Left cardiac atrium (tissue), 4 donors: ENCODE data around the gene SERPINB4. TPM values are rescaled to one million over a fixed set of nuclear protein-coding genes. Genes with fewer than 3 reads are reported as not detected.
"Not testable (repeated sequence)": the region's sequence is repeated elsewhere in the genome, so short reads cannot be mapped to it uniquely, and the experiment has no call there.

ENCODE experiments used
- ATAC-seq, 2 donors: fragments of 200-7000 bp; cut with Tn5 transposase; one replicate each; pipeline ENCODE4 v1.9.1; 2020; ENCODE audit warnings: mild to moderate bottlenecking in 2 of 2, moderate library complexity in 2 of 2
- DNase-seq: peaks from one replicate; pipeline ENCODE4 v3.0.0-alpha.2; 2020
- intact Hi-C, 2 donors: fragments of 100-400 bp; cut with DNase I; formaldehyde crosslinking; loops; one replicate each; pipeline versions ENCODE4 v1.14.1 to v1.15.1; 2022 to 2023
- total RNA-seq, 2 donors: library from RNA; stranded (reverse); fragmentation: NEBNext Ultra II Directional; extraction: Animal tissue kit (Norgen Biotek cat#: 25700); gene quantifications; one replicate each; pipeline ENCODE4 v1.2.1, GENCODE V29; 2021
- donor health status: DM: no; HTN: yes; CAD: no.
- donor health status: DM: no; HTN: yes; CAD: no; lungs with severe emphysema.
- donor health status: DM: yes; HTN: yes; CAD: no.
- donor health status: Dilated cardiomyopathy.

The SERPINB4 gene
- total RNA-seq, 2 donors from 2014 or later = not detected

DNA sequence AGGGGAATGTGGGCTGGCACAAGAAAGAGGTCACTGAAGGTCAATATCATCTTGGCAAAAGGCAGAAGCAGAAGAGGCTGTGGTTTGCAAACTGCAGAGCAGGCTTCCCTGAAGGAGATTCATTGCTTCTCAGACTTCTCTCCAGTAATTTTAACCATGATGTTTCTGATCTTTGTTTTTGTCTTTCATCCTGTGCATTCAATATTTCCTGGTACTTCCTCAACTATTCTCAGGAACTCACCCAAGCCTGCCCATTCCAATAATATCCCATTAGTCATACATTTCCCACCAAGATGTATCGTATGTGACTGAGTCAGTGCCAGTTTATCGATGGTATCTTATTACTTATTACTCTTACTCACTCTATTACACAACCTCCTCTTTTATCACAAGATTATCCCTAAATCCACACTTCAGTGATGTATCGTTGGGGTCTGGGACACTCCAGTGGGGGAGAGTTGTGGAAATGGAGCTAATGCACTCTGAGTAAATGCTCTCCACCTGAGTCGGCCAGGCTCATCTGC, 2.8 kb downstream of the SERPINB4 start:
- ATAC-seq, DNase-seq, intact Hi-C loops: not testable (repeated sequence)

DNA sequence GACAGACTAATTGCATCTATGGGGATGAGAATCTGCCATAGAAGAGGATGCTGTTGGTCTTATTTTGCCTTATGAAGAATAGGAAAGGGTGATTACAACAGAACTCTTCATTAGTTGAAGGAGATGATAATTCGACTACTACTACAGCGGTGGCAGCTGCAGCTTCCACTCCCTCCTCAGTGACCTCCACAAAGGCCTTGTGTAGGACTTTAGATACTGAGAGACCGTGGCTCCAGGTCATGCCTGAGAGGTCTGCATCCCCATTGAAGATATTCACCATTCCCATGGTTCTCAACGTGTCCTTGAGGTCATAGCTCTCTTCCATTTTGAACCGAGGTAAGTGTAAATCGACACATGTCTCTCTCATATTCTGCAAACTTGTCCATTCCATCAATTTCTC, 6.4 kb downstream of the SERPINB4 start:
- ATAC-seq = no peak
- no peak for DNase-seq
- intact Hi-C loops = no loop called here

DNA sequence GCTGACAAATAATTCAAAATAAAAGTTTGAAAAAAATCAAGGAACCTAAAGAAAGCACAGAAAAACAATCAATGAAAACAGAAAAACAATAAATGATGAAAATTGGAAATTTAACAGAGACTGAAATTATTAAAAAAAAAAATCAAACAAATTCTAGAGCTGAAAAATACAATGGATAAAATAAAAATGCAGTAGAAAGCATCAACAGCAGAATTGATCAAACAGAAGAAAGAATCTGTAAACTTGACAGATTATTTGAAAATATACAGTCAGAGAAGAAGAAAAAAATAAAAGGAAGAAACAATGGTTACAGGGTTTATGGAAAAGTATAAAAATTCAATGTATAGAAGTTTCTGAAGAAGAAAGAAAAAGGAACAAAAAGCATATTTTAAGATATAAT, 16.2 kb downstream of the SERPINB4 start:
- DNase-seq = no peak
- ATAC-seq = no peak
- intact Hi-C loops = no loop called here

GRCh38 chr18:63626431-63626830, 17.6 kb downstream of the SERPINB4 start:
- intact Hi-C loops = no loop called here
- no peak for DNase-seq
- ATAC-seq = no peak

DNA sequence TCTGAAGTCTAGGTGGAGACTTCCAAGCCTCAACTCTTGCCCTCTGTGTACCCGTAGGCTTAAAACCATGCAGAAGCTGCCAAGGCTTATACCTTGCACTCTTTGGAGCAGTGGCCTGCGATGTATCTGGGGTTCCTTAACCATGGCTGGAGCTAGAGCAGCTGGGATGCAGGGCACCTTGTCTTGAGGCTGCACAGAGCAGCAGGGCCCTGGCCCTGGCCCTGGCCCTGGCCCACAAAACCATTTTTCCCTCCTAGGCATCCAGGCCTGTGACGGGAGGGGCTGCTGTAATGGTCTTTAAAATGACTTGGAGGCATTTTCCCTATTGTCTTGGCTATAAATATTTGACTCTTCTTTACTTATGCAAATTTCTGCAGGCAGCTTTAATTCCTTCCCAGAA, 19.2 kb downstream of the SERPINB4 start:
- DNase-seq = no peak
- no peak for ATAC-seq
- intact Hi-C loops = no loop called here

DNA sequence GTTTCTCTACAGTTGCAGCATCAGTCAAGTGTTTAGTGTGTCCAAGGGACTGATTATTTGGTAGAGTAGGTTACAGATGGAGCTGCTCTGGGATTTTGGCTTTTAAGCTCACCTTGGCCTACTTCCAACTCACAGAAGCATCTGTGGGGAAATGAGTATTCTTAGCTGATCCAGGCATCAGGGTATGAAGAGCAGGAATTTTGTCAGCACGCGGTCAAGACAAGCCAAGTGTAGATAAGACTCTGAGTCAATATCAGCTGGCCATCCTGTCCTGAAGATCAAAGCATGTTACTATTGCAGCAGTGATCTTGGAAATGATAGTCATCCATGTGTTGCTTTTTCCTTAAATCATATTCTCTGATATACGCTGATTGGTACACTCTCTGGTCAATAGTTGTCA, 24.4 kb downstream of the SERPINB4 start:
- intact Hi-C loops = no loop called here
- ATAC-seq (no peak), DNase-seq (no peak)

GRCh38 chr18:63617915-63618234, 26.2 kb downstream of the SERPINB4 start:
- ATAC-seq = no peak
- intact Hi-C loops = no loop called here
- no peak for DNase-seq

GRCh38 chr18:63617049-63617914, 26.8 kb downstream of the SERPINB4 start:
- intact Hi-C loops = no loop called here
- no peak for ATAC-seq
- no peak for DNase-seq

GRCh38 chr18:63613420-63613819, 30.6 kb downstream of the SERPINB4 start:
- ATAC-seq (no peak), DNase-seq (no peak)
- intact Hi-C loops = no loop called here

DNA sequence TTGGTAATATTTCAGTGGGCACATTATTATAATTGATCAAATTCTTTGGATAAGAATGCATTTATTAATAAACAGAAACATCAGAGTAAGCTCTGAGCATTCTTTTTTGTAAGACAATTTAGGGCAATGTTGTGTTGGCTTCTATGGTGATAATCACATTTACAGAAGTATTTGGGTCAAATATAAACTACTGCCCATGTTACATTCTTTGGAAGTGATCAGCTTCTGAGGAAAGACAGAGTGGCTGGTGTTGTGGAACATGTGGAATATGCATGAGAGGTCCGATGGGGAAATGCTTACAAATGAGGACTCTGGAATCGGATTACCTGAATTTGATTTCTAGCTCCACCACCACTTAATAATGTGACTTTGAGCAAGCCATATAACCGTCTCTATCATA, 37.5 kb downstream of the SERPINB4 start:
- ATAC-seq (no peak), DNase-seq (no peak)
- intact Hi-C loops = no loop called here

GRCh38 chr18:63604791-63605567, 39.1 kb downstream of the SERPINB4 start:
- intact Hi-C loops = no loop called here

GRCh38 chr18:63603772-63604171, 40.3 kb downstream of the SERPINB4 start:
- peak in 1 of 2 donors; percentile 54 for ATAC-seq
- no peak for DNase-seq
- intact Hi-C loops = no loop called here

More at GRCh38 chr18:63604791-63605567, 39.1 kb downstream of the SERPINB4 start:
- peak in 1 of 2 donors; percentile 56 for ATAC-seq
- DNase-seq = no peak

DNA sequence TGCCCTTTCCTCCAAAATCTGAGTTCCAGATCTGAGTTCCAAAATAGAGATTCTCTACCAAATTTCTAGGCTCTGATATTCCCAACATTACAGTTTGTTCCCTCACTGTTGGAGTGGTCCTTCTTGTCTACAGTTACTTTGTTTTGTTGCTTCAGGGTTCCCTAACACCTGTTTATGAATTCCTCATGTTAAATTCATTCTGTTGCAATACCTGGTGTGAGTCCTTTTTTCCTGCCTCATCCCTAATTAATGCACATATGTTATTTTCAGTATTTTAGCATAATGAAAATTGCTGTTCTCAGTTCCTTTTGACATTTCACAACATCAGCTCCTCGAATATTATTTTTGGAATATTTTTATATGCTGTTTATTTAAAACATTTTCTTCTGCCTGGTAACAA, 40.7 kb downstream of the SERPINB4 start:
- intact Hi-C loops = no loop called here
- no peak for DNase-seq
- no peak for ATAC-seq

DNA sequence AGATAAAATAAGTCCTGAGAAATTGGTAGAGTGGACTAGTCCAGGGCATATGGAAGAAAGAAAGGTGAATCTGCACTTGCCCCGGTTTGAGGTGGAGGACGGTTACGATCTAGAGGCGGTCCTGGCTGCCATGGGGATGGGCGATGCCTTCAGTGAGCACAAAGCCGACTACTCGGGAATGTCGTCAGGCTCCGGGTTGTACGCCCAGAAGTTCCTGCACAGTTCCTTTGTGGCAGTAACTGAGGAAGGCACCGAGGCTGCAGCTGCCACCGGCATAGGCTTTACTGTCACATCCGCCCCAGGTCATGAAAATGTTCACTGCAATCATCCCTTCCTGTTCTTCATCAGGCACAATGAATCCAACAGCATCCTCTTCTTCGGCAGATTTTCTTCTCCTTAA, 47.1 kb downstream of the SERPINB4 start:
- no peak for ATAC-seq

DNA sequence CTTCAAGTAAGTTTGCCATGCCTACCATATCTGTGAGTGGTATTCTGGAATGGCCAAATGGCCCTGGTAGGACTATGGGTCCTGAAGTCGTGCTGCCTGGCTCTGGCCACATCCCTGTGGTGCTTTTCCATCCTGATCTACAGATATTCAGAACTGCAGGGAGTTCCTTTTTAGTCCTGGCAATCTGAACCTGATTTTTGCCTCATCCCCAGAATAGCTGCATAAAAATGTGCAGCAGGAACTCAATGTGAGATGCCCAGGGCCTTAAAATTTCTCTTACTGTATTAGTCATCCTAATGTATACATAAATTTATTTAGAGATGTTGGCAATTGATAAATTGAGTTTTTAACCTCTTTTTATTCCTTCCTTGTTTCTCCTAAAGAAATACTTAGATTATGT, 51.6 kb downstream of the SERPINB4 start:
- no peak for ATAC-seq
- intact Hi-C loops = no loop called here
- DNase-seq = no peak

More for the DNA sequence above, 47.1 kb downstream of the SERPINB4 start:
- intact Hi-C loops = no loop called here
- no peak for DNase-seq

- intact Hi-C loops = no loop called here
- DNase-seq (no peak), ATAC-seq (no peak)
These were observed 52.3 kb downstream of the SERPINB4 start for GRCh38 chr18:63591725-63592124.

GRCh38 chr18:63590966-63591695, 52.9 kb downstream of the SERPINB4 start:
- ATAC-seq (no peak), DNase-seq (no peak)
- intact Hi-C loops = no loop called here

GRCh38 chr18:63590373-63590772, 53.7 kb downstream of the SERPINB4 start:
- intact Hi-C loops = no loop called here
- DNase-seq = no peak
- no peak for ATAC-seq

DNA sequence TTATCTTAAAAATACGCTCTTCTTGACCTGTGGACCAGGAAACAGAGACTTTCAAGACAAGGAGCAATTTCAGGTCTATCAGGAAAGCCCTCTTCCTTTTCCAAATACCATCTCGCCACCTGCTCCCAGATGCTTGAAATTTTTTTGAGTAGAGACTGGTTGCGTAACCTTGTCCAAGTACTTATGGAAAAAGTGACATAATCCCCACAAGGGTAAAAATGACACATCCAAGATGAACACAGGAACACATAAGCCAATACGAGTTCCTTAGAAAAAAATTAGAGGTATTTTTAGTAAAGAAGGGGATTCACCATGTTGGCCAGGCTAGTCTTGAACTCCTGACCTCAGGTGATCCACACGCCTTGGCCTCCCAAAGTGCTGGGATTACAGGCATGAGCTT, 55.1 kb downstream of the SERPINB4 start:
- intact Hi-C loops = no loop called here
- ATAC-seq (no peak), DNase-seq (no peak)
